ENCODE results near the gene C3orf22.

C3orf22 gene

DNA sequence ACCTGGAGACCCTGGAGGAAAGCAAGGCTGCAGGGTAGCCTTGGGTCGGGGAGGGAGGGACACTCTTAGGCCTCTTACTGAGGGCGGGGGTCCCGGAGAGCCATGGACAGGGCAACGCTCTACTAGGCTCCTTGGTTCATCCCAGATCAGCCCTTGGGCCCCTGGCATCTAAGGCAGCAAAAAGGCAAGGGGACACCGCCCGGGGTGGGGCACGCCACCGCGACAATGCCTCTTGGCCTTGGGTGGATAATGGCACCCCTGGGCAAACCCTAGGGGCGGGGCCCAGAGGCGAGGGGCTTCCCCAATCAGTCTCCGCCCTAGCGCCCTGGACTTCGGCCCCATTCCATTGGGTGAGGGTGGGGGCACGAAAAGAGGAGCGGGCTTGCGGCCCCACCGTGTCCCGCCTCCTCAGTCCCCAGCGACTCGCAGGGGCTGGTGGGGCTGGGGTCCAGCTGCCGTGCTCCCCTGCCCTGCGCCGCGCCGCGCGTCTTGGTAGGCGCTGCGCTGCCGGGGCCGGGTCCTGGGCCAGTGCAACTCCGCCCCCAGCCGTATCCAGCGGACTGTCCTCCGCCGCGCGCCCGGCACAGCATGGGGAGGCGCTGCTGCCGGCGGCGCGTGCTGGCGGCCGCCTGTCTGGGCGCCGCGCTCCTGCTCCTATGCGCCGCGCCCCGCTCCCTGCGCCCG lies 34.8 kb downstream of the C3orf22 start, which contains the start of gene CHST13:
Gene CHST13, plus strand, starts transcription at position 411 of the 684 bp plus-strand sequence. Its CDS starts 178 bp downstream, at position 589.
- H3K4me2 ChIP-seq (ENCODE audit: low read length), result no peak within 1 kb of the TSS

DNA sequence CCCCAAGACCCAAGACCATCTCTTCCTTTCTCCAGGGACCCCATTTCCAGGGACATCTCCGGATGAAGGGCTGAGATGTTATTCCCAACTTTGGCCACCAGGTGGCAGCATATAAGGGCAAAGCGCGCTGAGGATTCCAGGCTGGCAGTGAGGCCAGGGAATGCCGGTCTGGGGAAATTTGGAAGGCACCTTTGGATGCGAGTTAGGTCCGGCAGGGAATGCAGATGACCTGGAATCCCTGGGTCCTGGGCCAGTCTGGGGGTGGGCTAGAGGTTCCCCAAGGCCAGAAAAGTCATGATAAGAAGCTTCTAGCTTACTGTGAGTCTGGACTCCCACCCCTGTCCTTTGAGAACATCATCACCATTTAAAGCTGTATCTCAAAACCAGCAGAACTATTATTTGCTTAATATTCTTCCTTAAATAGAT lies 36.4 kb downstream of the C3orf22 start:
- no peaks in the 10 kb centered on the region for H3K9me3 ChIP-seq (ENCODE audit: insufficient read depth, low read length)
- H3K27me3 ChIP-seq (ENCODE audit: low read depth, low read length), result no peaks in the 10 kb centered on the region
- no peak overlapping the region for H3K4me3 ChIP-seq (ENCODE audit: low read length)
- no peak overlapping the region for H3K27ac ChIP-seq (ENCODE audit: low read length)
- no peaks in the 10 kb centered on the region for H3K36me3 ChIP-seq (replicated peaks; ENCODE audit: low read depth, low read length)
- H4K20me1 ChIP-seq (ENCODE audit: insufficient read depth, low read length), result no peaks in the 10 kb centered on the region
- H2AFZ ChIP-seq (ENCODE audit: low read depth, low read length), result no peak overlapping the region
- H3K79me2 ChIP-seq (ENCODE audit: low read length), result no peaks in the 10 kb centered on the region
- H3K9ac ChIP-seq (ENCODE audit: low read length), result no peak overlapping the region
- TF ChIP-seq EZH2phosphoT487 (IDR thresholded peaks at IDR 0.05; ENCODE audit: low read depth), result no peak
- TF ChIP-seq, protein P1, sequence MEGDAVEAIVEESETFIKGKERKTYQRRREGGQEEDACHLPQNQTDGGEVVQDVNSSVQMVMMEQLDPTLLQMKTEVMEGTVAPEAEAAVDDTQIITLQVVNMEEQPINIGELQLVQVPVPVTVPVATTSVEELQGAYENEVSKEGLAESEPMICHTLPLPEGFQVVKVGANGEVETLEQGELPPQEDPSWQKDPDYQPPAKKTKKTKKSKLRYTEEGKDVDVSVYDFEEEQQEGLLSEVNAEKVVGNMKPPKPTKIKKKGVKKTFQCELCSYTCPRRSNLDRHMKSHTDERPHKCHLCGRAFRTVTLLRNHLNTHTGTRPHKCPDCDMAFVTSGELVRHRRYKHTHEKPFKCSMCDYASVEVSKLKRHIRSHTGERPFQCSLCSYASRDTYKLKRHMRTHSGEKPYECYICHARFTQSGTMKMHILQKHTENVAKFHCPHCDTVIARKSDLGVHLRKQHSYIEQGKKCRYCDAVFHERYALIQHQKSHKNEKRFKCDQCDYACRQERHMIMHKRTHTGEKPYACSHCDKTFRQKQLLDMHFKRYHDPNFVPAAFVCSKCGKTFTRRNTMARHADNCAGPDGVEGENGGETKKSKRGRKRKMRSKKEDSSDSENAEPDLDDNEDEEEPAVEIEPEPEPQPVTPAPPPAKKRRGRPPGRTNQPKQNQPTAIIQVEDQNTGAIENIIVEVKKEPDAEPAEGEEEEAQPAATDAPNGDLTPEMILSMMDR (IDR thresholded peaks at IDR 0.05; ENCODE audit: low read depth, low read length), result peak; percentile 88
- H3K4me1 ChIP-seq (ENCODE audit: low read length), result no peaks in the 10 kb centered on the region
- no peak overlapping the region for H3K4me2 ChIP-seq (ENCODE audit: low read length)

More for the DNA sequence above, 34.8 kb downstream of the C3orf22 start, which contains the start of gene CHST13:
- no peaks in the 10 kb centered on the region for H3K36me3 ChIP-seq (replicated peaks; ENCODE audit: low read depth, low read length)
- H4K20me1 ChIP-seq (ENCODE audit: insufficient read depth, low read length), result no peaks in the 10 kb centered on the region
- H3K9ac ChIP-seq (ENCODE audit: low read length), result no peak within 1 kb of the TSS
- no peak within 1 kb of the TSS for H2AFZ ChIP-seq (ENCODE audit: low read depth, low read length)
- no peaks in the 10 kb centered on the region for H3K9me3 ChIP-seq (ENCODE audit: insufficient read depth, low read length)
- TF ChIP-seq, protein P1 (IDR thresholded peaks at IDR 0.05; ENCODE audit: low read depth, low read length), result no peak
- no peak for TF ChIP-seq EZH2phosphoT487 (IDR thresholded peaks at IDR 0.05; ENCODE audit: low read depth)
- H3K79me2 ChIP-seq (ENCODE audit: low read length), result no peaks in the 10 kb centered on the region
- no peak within 1 kb of the TSS for H3K27ac ChIP-seq (ENCODE audit: low read length)
- no peaks in the 10 kb centered on the region for H3K27me3 ChIP-seq (ENCODE audit: low read depth, low read length)
- H3K4me3 ChIP-seq (ENCODE audit: low read length), result no peak within 1 kb of the TSS
- no peaks in the 10 kb centered on the region for H3K4me1 ChIP-seq (ENCODE audit: low read length)

DNA sequence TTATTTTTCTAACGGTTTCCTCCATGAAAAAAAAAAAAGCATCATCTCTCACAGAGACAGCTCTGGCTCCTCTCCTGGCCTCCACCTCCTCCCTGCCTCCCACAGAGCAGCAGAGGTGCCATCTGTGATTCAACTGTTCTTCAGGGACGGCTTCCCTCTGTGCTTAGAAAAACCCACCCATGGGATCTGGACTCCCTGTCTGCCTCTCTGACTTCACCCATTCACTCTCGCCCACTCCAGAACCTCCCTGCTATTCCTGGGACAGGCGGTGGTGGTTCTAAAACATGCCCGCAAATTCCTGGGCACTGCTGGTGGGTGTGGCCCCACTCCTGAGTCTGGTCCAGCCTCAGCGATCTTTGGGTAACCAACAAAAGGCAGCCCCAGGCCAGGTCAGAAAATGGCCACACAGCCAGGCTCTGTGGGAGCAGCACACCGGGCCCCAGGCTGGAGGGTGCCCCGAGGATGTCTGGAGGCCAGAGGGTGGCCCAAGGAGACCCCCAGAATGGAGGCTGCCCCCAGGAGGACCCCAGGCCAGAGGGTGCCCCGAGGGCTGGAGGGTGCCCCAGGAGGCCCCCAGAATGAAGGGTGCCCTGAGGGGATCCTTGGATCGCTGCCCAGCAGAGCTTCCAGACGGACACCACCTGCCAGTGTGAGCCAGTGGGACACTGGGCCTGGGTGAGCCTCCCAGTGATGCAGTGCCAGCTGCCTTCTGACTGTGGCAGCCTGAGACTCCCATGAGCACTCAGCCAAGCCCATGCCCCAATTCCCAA lies 37.4 kb downstream of the C3orf22 start:
- no peak overlapping the region for H2AFZ ChIP-seq (ENCODE audit: low read depth, low read length)
- H4K20me1 ChIP-seq (ENCODE audit: insufficient read depth, low read length), result no peaks in the 10 kb centered on the region
- H3K9ac ChIP-seq (ENCODE audit: low read length), result no peak overlapping the region
- H3K4me1 ChIP-seq (ENCODE audit: low read length), result no peaks in the 10 kb centered on the region
- no peaks in the 10 kb centered on the region for H3K79me2 ChIP-seq (ENCODE audit: low read length)
- no peaks in the 10 kb centered on the region for H3K36me3 ChIP-seq (replicated peaks; ENCODE audit: low read depth, low read length)
- no peak overlapping the region for H3K4me2 ChIP-seq (ENCODE audit: low read length)
- no peaks in the 10 kb centered on the region for H3K9me3 ChIP-seq (ENCODE audit: insufficient read depth, low read length)
- no peak for TF ChIP-seq EZH2phosphoT487 (IDR thresholded peaks at IDR 0.05; ENCODE audit: low read depth)
- TF ChIP-seq, protein P1 (IDR thresholded peaks at IDR 0.05; ENCODE audit: low read depth, low read length), result no peak
- no peaks in the 10 kb centered on the region for H3K27me3 ChIP-seq (ENCODE audit: low read depth, low read length)
- H3K27ac ChIP-seq (ENCODE audit: low read length), result no peak overlapping the region
- H3K4me3 ChIP-seq (ENCODE audit: low read length), result no peak overlapping the region
